Measurements from ENCODE around the gene CCNY. TPM values are rescaled to one million over a fixed set of nuclear protein-coding genes. Genes with fewer than 3 reads are reported as not detected.

Gene CCNY
- total RNA-seq, 2 donors from 2014 or later = 60.5 to 65.9 TPM

GRCh38 chr10:35331894-35332640 lies 4.2 kb upstream of the CCNY start:
- H3K4me3 Mint-ChIP-seq = no peak overlapping the region
- H3K4me1 Mint-ChIP-seq = peaks cover 28% of the 10 kb centered on the region
- no peaks in the 10 kb centered on the region for H3K9me3 ChIP-seq (ENCODE audit: control insufficient read depth, low read length)
- TF ChIP-seq CTCF (conservative IDR thresholded peaks at IDR 0.05) = no peak
- H3K4me3 ChIP-seq (ENCODE audit: low read length) = no peak overlapping the region
- WGBS, 2 experiments (ENCODE audit: insufficient coverage in 1 of 2, insufficient read length in 1 of 2) = 92 to 94% methylated on average over 4 to 6 of the region's 6 CpGs
- no peak overlapping the region for H3K27ac Mint-ChIP-seq
- H3K36me3 ChIP-seq (ENCODE audit: control insufficient read depth, insufficient read depth, low read length) = peaks cover 15% of the 10 kb centered on the region
- H3K27ac ChIP-seq (ENCODE audit: low read depth, low read length) = no peak overlapping the region
- no peak overlapping the region for H3K9ac ChIP-seq (ENCODE audit: extremely low read depth, low read length, poor library complexity, severe bottlenecking)
- H3K9me3 Mint-ChIP-seq = no peaks in the 10 kb centered on the region
- H3K27me3 Mint-ChIP-seq (ENCODE audit: insufficient read depth) = no peaks in the 10 kb centered on the region
- no peak for DNase-seq
- H3K36me3 Mint-ChIP-seq (ENCODE audit: low read depth) = peaks cover 16% of the 10 kb centered on the region
- H3K4me1 ChIP-seq (ENCODE audit: control insufficient read depth, insufficient read depth, low read length) = peaks cover 8% of the 10 kb centered on the region
- no peaks in the 10 kb centered on the region for H3K27me3 ChIP-seq (ENCODE audit: control insufficient read depth, insufficient read depth, low read length, poor library complexity, severe bottlenecking)

DNA sequence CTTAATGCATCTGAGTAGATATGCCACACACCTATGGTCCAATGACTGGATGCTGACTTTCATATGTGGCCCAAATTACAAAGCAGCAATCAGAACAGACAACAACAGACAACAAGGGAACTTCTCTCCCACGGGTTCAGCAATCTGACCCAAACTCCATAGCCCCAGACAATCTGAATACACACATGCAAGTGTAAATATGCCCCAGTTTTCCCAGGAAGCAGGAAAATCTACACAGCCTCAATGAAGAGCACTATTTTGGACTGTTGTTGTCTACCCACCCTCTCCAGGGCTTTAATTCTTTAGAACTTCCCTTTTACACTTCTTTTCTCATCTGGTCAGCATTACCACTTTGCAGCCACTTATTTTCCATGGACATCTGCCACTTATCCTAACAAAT lies 2.0 kb upstream of the CCNY start:
- peaks cover 15% of the 10 kb centered on the region for H3K36me3 ChIP-seq (ENCODE audit: control insufficient read depth, insufficient read depth, low read length)
- H3K9me3 ChIP-seq (ENCODE audit: control insufficient read depth, low read length) = no peaks in the 10 kb centered on the region
- DNase-seq = no peak
- no peak overlapping the region for H3K9ac ChIP-seq (ENCODE audit: extremely low read depth, low read length, poor library complexity, severe bottlenecking)
- no peak overlapping the region for H3K27ac ChIP-seq (ENCODE audit: low read depth, low read length)
- WGBS, 2 experiments (ENCODE audit: insufficient coverage in 1 of 2, insufficient read length in 1 of 2) = 86 to 100% methylated on average over 1 of the region's 1 CpG
- Mint-ChIP-seq H3K27ac (no peak overlapping the region), H3K9me3 (no peaks in the 10 kb centered on the region), H3K27me3 (ENCODE audit: insufficient read depth) (no peaks in the 10 kb centered on the region), H3K4me1 (peaks cover 39% of the 10 kb centered on the region), H3K4me3 (peak overlapping the region; percentile 1), H3K36me3 (ENCODE audit: low read depth) (peaks cover 16% of the 10 kb centered on the region)
- no peaks in the 10 kb centered on the region for H3K27me3 ChIP-seq (ENCODE audit: control insufficient read depth, insufficient read depth, low read length, poor library complexity, severe bottlenecking)
- H3K4me3 ChIP-seq (ENCODE audit: low read length) = peak overlapping the region; percentile 64
- no peak for TF ChIP-seq CTCF (conservative IDR thresholded peaks at IDR 0.05)
- H3K4me1 ChIP-seq (ENCODE audit: control insufficient read depth, insufficient read depth, low read length) = peaks cover 3% of the 10 kb centered on the region

DNA sequence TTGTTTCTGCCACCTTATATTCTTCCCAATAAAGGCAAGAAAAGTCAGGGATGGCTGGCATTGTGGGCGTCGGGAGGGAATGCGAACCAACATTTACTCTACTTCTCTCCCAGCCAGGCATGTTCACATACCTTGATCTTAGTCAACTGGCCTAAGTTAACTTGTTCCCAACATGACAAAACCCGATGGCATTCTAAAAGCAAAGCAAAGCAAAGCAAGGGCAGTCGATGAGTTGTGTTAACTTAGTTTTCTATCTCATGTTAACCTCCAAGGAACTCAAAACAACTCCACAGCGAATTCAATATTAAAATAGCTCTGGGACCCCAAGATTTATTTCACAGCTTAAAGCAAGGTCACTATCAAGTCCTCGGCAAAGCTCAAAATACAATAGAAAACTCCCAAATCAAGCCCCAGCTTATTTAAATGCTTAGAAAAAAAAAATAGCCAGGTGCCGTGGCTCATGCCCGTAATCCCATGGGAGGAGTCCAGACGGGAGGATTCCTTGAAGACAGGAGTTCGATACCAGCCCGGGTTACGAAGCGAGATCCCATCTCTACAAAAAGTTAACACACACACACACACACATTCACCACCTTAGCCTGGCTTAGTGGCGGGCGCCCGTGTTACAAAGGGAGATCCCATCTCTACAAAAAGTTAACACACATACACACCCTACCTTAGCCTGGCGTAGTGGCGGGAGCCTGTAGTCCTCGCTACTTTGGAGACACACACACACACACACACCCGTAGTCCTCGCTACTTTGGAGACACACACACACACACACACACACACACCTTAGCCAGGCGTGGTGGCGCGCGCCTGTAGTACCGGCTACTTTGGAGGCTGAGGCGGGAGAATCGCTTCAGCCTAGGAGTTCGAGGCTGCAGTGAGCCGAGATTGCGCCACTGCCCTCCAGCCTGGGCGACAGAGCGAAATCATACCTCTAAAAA lies 901 bp upstream of the CCNY start:
- H3K27me3 Mint-ChIP-seq (ENCODE audit: insufficient read depth) = no peaks in the 10 kb centered on the region
- Histone ChIP-seq H3K27me3 (ENCODE audit: control insufficient read depth, insufficient read depth, low read length, poor library complexity, severe bottlenecking) (no peaks in the 10 kb centered on the region), H3K36me3 (ENCODE audit: control insufficient read depth, insufficient read depth, low read length) (peaks cover 15% of the 10 kb centered on the region), H3K9ac (ENCODE audit: extremely low read depth, low read length, poor library complexity, severe bottlenecking) (peak overlapping the region; percentile 63), H3K4me1 (ENCODE audit: control insufficient read depth, insufficient read depth, low read length) (no peaks in the 10 kb centered on the region), H3K27ac (ENCODE audit: low read depth, low read length) (no peak overlapping the region), H3K4me3 (ENCODE audit: low read length) (peak overlapping the region; percentile 87), H3K9me3 (ENCODE audit: control insufficient read depth, low read length) (no peaks in the 10 kb centered on the region)
- H3K4me1 Mint-ChIP-seq = peaks cover 28% of the 10 kb centered on the region
- DNase-seq = peak; percentile 66
- 53 to 91% methylated on average over 6 to 34 of the region's 34 CpGs for WGBS, 2 experiments (ENCODE audit: insufficient coverage in 1 of 2, insufficient read length in 1 of 2)
- H3K27ac Mint-ChIP-seq = peak overlapping the region; percentile 76
- peaks cover 16% of the 10 kb centered on the region for H3K36me3 Mint-ChIP-seq (ENCODE audit: low read depth)
- no peak for TF ChIP-seq CTCF (conservative IDR thresholded peaks at IDR 0.05)
- peak overlapping the region; percentile 84 for H3K4me3 Mint-ChIP-seq
- H3K9me3 Mint-ChIP-seq = no peaks in the 10 kb centered on the region
